Activated CD4-positive, alpha-beta T cell treated with anti-CD3 and anti-CD28 coated beads for 1 hour (primary cell): Measurements from ENCODE around the gene CIDEC.

Experiments used
- DNase-seq: peaks from one replicate; pipeline ENCODE4 v3.0.0-alpha.2; 2020

CIDEC gene

GRCh38 chr3:9843715-9844438 lies 36.2 kb downstream of the CIDEC start, which contains the start of gene RPUSD3:
TSS of gene RPUSD3 (minus strand) at chr3:9844008. CDS start at chr3:9843990, 18 bp downstream.
- peak; percentile 93 for DNase-seq

GRCh38 chr3:9841015-9841414 lies 39.0 kb downstream of the CIDEC start:
- no peak for DNase-seq

- DNase-seq = no peak
These were observed 41.2 kb downstream of the CIDEC start for GRCh38 chr3:9838856-9839255.

DNA sequence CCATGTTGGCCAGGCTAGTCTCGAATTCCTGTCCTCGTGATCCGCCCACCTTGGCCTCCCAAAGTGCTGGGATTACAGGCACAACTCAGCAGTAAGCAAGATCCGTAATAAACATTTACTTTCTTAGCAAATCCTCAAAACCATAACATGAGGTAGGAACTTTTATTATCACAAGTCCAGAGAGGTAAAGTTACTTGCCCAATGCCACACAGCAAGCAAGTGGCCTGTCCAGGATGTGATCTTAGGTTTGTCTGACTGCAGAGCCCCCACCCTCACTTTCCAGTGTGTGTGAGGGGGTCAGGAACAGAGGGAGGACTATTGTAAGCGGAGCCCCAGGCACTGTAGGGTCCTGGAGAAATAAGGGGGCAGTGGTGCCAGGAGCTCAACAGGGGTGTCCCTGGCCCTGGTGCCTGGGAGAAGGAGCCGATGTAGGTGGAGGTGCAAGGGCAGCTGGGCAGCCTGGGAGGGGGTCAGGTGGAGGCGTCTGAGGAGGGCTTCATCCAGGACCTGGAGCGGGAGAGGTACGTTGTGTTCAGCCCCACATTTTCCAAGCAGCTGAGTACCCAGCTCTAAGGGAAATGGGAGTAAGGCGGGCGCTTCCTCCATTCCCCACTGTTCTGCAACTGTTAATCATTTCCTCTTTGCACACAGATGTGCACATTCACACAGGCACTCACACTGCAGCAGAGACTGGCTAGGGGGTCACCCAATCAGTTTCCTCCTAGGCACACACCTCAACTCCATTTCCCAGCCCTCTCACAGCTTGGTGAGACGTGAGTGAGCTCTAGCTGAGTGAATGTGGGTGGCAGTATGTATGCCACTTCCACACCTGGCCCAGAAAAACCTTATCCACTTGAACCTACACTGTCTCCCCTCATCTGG lies 42.1 kb downstream of the CIDEC start:
- no peak for DNase-seq

GRCh38 chr3:9834520-9835380 lies 45.3 kb downstream of the CIDEC start:
- DNase-seq = no peak

GRCh38 chr3:9833078-9833477 lies 47.0 kb downstream of the CIDEC start:
- DNase-seq = no peak

DNA sequence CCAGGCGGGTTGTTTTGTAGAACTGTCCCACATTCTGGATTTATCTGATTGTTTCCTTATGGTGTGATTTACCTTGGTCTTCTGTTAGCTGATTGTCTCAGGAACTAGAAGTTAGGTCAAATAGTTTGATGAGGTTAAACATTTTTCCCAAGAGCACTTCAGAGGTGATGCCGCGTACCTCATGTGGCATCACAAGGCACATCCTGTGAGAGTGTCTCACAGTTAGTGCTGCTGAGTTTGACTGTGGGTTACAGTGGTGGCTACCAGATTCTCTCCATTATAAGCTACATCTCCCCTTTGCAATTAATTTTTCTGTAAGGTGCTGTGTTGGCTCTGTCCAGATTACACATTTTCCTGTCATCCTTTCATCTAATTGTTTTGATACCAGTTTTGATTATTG lies 48.8 kb downstream of the CIDEC start:
- no peak for DNase-seq

- no peak for DNase-seq
These were observed 51.0 kb downstream of the CIDEC start for GRCh38 chr3:9828801-9829755.

- DNase-seq = no peak
These were observed 53.1 kb downstream of the CIDEC start for GRCh38 chr3:9826815-9827573.

- DNase-seq = no peak
These were observed 54.5 kb downstream of the CIDEC start for GRCh38 chr3:9825451-9826040.

GRCh38 chr3:9820946-9821345 lies 59.1 kb downstream of the CIDEC start:
- no peak for DNase-seq

DNA sequence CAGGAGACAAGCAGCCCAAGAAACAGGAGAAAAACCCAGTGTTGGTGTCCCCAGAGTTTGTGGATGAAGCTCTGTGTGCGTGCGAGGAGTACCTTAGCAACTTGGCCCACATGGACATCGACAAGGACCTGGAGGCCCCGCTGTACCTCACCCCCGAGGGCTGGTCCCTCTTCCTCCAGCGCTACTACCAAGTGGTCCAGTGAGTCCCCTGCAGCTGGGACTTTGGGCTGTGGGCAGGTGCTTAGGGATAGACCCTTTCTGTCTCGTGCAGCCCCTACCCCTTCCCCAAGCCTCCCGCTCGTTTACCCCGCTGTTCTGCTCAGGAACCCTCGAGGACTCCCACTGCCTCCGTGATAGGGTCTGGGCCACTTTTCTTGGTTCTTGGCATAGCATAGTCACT lies 59.5 kb downstream of the CIDEC start:
- DNase-seq = no peak

- DNase-seq = no peak
These were observed 61.3 kb downstream of the CIDEC start for GRCh38 chr3:9818666-9819335.

DNA sequence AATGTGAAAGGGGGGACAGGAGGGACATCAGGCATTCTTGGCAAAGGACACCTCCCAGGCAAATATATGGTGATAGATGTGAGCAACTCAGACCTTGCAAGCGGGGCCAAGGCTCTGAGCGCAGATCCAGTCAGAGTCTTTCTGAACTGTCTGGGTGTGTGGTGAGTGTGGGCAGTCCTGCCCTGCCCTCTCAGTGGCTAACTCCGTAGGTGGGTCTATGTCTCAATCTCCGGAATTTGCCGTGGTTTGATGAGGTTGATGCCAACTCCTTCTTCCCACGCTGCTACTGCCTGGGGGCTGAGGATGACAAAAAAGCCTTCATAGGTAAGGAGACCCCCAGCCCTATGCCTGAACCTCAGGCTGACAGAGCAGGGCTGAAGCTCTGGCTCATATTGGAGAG lies 62.6 kb downstream of the CIDEC start:
- DNase-seq = no peak
